Psoas muscle (tissue), 8 donors: ENCODE data around the gene LGALSL. TPM values are rescaled to one million over a fixed set of nuclear protein-coding genes. Genes with fewer than 3 reads are reported as not detected.

Experiments
- ATAC-seq, 4 donors: fragments of 200-7000 bp; cut with Tn5 transposase; one replicate each; pipeline ENCODE4 v1.9.1; 2020; ENCODE audit warnings: moderate library complexity in 3 of 4, mild to moderate bottlenecking in 2 of 4
- DNase-seq, 2 donors: peaks; one replicate each; pipeline ENCODE4 v3.0.0-alpha.2; 2020
- H3K27ac ChIP-seq: fragments of 200-600 bp; one replicate; pipeline ENCODE4 v1.8.0; 2022
- H3K27me3 ChIP-seq, 3 donors: fragments of 200-600 bp in 1 of 3; one replicate each; pipeline versions ENCODE4 v1.6.1 to v1.8.0; 2013 to 2022; ENCODE audit warnings: low read length in 2 of 3, mild to moderate bottlenecking in 2 of 3, moderate library complexity in 1 of 3; ENCODE audit not compliant: insufficient read depth in 3 of 3
- H3K36me3 ChIP-seq, 2 donors: fragments of 200-600 bp in 1 of 2; one replicate each; pipeline versions ENCODE4 v1.6.1 to v1.8.0; 2013 to 2022; ENCODE audit warnings: low read depth in 1 of 2, mild to moderate bottlenecking in 1 of 2, moderate library complexity in 1 of 2; ENCODE audit not compliant: insufficient read depth in 1 of 2
- H3K4me1 ChIP-seq: fragments of 200-600 bp; one replicate; pipeline ENCODE4 v1.8.0; 2022
- H3K4me3 ChIP-seq: fragments of 200-600 bp; one replicate; pipeline ENCODE4 v1.8.0; 2022; ENCODE audit warnings: mild to moderate bottlenecking
- H3K9me3 ChIP-seq: fragments of 200-600 bp; one replicate; pipeline ENCODE4 v1.8.0; 2022
- CTCF ChIP-seq: fragments of 200-600 bp; IDR thresholded peaks from one replicate; pipeline ENCODE4 v1.8.0; 2022; ENCODE audit warnings: antibody characterized with exemption
- WGBS, 3 donors: extraction: QIAGEN DNeasy Blood & Tissue Kit; methylation state at CpG; one replicate each; pipeline versions ENCODE4 v1.1.6 to v1.1.7; 2013; 5-methylcytosine and 5-hydroxymethylcytosine counted together
- intact Hi-C, 2 donors: fragments of 100-400 bp; cut with DNase I; formaldehyde crosslinking; loops; one replicate each; pipeline versions ENCODE4 v1.11.0 to v1.14.2; 2022
- long read RNA-seq, 2 donors: library from polyadenylated mRNA; unstranded; transcript quantifications; one replicate each; pipeline ENCODE4 v2.0.0, GENCODE V29; 2021
- polyA plus RNA-seq, 3 donors: library from polyadenylated mRNA; stranded (reverse); fragments of 200-250 nt; gene quantifications; one replicate each; pipeline ENCODE4 v1.2.3, GENCODE V29; 2013
- total RNA-seq, 4 donors: library from RNA; stranded (reverse); fragmentation: NEBNext Ultra II Directional in 2 of 4; extraction: Animal tissue kit (Norgen Biotek cat#: 25700) in 2 of 4; gene quantifications; one replicate each; pipeline versions ENCODE4 v1.2.1 to v1.2.4, GENCODE V29; 2021 to 2023
- donor health status: healthy with polysubstance abuse.
- donor health status: DM: no; HTN: no; CAD: no; lungs with moderate emphysema.
- donor health status: Bipolar disorder and iron deficiency.
- donor health status: healthy.
- donor health status: DM: yes; HTN: yes; CAD: no.
- donor health status: DM: no; HTN: no; CAD: no.
- donor health status: DM: no; HTN: no; CAD: no.
- donor health status: DM: yes; HTN: yes; CAD: no.

Gene LGALSL
- total RNA-seq = 10 to 100 TPM; 11.4 to 30.9 (median 23.2) TPM
- polyA plus RNA-seq = 1 to 10 TPM; 3.6 to 4.6 (median 4.2) TPM
- long read RNA-seq, donor 1, transcript LGALSL-201 (5 exons, 3,926 nt) = major isoform, 22 of 27 reads
- long read RNA-seq, donor 1, partial matches to known transcripts = 1 of 27 reads
- long read RNA-seq, donor 1, other reads (novel, unspliced or antisense) = 3 of 27 reads
- long read RNA-seq, donor 2, transcript LGALSL-201 (5 exons, 3,926 nt) = major isoform, 14 of 15 reads
- long read RNA-seq, donor 2, partial matches to known transcripts = 1 of 15 reads
- long read RNA-seq, donor 2, other reads (novel, unspliced or antisense) = 0 of 15 reads

- Histone ChIP-seq H3K27ac (peak within 1 kb of the TSS; percentile 94), H3K27me3 (no peaks in the 10 kb centered on the region), H3K36me3 (peaks cover 0 to 30% of the 10 kb centered on the region in 2 donors), H3K9me3 (no peaks in the 10 kb centered on the region), H3K4me3 (peak within 1 kb of the TSS; percentile 91), H3K4me1 (peaks cover 54% of the 10 kb centered on the region)
- DNase-seq (peak; percentile 80 to 81), ATAC-seq (peak; percentile 78 to 86 (median 83))
- intact Hi-C loops = loop anchor here in 1 of 2 donors (2.0 kb wide), 1 partner anchor 51 kb away; no protein-coding TSS in a partner anchor
- 0 to 1% (median 1%) methylated on average over 25 to 50 of the region's 52 CpGs for whole genome bisulfite sequencing, 3 donors
- no peak for TF ChIP-seq CTCF
These were observed at the start of gene LGALSL for GRCh38 chr2:64453770-64454385. Gene LGALSL (plus strand): TSS chr2:64454162. CDS start chr2:64454546, 384 bp downstream.

- intact Hi-C loops = loop anchor here in 1 of 2 donors (5.0 kb wide), 2 partner anchors 42 to 72 kb away; no protein-coding TSS in a partner anchor
- H3K4me1 ChIP-seq = peaks cover 57% of the 10 kb centered on the region
- ATAC-seq = peak in 2 of 4 donors; percentile 8 to 33
- no peak for TF ChIP-seq CTCF
- H3K27me3 ChIP-seq = no peaks in the 10 kb centered on the region
- DNase-seq = peak; percentile 41 to 61
- 15 to 24% (median 18%) methylated on average over 9 of the region's 9 CpGs for WGBS, 3 donors
- H3K36me3 ChIP-seq = no peaks in the 10 kb centered on the region
- no peaks in the 10 kb centered on the region for H3K9me3 ChIP-seq
- H3K4me3 ChIP-seq = peak overlapping the region; percentile 39
- H3K27ac ChIP-seq = peak overlapping the region; percentile 85
These were observed 49.2 kb upstream of the LGALSL start for GRCh38 chr2:64404743-64405142.

- Histone ChIP-seq H3K9me3 (no peaks in the 10 kb centered on the region), H3K27ac (peak overlapping the region; percentile 85), H3K27me3 (no peaks in the 10 kb centered on the region), H3K4me3 (no peak overlapping the region), H3K36me3 (no peaks in the 10 kb centered on the region), H3K4me1 (peaks cover 49% of the 10 kb centered on the region)
- ATAC-seq = no peak
- peak; percentile 66 to 73 for DNase-seq
- TF ChIP-seq CTCF = no peak
- 60 to 61% (median 61%) methylated on average over 11 of the region's 11 CpGs for WGBS, 3 donors
- intact Hi-C loops = no loop called here
These were observed 48.2 kb upstream of the LGALSL start for GRCh38 chr2:64405581-64406406.

GRCh38 chr2:64406407-64406774, 47.6 kb upstream of the LGALSL start:
- intact Hi-C loops = no loop called here

More at GRCh38 chr2:64406407-64406774, 47.6 kb upstream of the LGALSL start:
- no peak for TF ChIP-seq CTCF
- no peak overlapping the region for H3K4me3 ChIP-seq
- H3K27me3 ChIP-seq = no peaks in the 10 kb centered on the region
- H3K36me3 ChIP-seq = no peaks in the 10 kb centered on the region
- H3K4me1 ChIP-seq = peaks cover 43% of the 10 kb centered on the region
- 80 to 93% (median 85%) methylated on average over 2 of the region's 2 CpGs for WGBS, 3 donors
- no peak overlapping the region for H3K27ac ChIP-seq
- ATAC-seq (no peak), DNase-seq (no peak)
- H3K9me3 ChIP-seq = no peaks in the 10 kb centered on the region
